GM21723 (cell line): Measurements from ENCODE around the gene NAALADL2.
"Not testable (repeated sequence)": the region's sequence is repeated elsewhere in the genome, so short reads cannot be mapped to it uniquely, and the experiment has no call there.

ENCODE experiments used
- ATAC-seq: cut with Tn5 transposase; IDR thresholded peaks from one replicate; pipeline ENCODE4 v1.9.1; 2021; ENCODE audit warnings: mild to moderate bottlenecking, moderate library complexity; ENCODE audit not compliant: unreplicated experiment

NAALADL2 gene

DNA sequence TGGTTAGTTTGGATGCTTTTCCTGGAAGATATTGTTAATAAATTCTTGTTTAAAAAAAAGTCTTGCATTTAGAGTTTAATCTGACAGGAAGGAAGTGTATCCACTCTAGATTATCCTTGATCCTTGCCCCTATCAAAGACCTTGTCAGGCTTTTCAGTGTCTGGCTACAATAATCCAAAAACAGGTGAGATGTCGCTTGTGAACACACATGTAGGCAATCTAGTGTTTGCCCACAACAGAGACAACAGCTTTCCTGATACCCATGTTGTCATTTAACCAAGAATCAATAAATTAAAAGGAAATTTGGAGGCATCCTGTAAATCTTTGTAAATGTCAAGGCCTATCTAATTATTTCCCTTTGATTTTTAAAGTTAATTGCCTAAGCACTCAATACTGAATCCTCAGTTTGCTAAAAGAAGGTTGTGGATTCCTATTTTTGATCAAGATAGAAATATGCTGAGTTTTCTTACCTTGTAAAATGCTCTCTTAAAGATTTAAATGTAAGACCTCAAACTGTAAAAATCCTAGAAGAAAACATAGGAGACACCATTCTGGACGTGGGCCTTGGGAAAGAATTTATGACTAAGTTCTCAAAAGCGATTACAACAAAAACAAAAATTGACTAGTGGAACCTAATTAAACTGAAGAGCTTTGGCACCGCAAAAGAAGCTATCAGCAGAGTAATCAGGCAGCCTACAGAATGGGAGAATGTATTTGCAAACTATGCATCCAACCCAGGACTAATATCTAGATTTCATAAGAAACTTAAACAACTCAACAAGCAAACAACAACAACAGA is 207.7 kb downstream of the NAALADL2 start:
- ATAC-seq = no peak

- no peak for ATAC-seq
These were observed 209.5 kb downstream of the NAALADL2 start for GRCh38 chr3:175068587-175068986.

DNA sequence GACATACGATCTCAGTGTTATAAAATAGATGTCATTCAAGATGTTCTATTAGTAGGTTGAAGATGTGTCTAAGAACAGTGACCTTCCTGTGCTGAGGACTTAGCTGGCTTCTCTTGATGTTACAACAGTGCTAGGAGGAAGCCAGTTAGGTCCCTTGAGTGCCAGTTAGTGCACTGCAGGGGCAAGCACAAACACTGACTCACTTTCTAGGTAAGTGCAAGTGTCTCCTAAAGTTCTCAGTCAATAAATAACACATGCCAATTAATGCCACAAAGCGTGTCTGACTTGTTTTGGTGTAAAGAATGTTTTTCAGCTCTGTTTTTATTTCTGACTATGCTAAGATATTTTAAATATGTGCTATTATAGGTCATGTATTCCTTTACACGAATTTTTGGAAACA is 211.8 kb downstream of the NAALADL2 start:
- no peak for ATAC-seq

DNA sequence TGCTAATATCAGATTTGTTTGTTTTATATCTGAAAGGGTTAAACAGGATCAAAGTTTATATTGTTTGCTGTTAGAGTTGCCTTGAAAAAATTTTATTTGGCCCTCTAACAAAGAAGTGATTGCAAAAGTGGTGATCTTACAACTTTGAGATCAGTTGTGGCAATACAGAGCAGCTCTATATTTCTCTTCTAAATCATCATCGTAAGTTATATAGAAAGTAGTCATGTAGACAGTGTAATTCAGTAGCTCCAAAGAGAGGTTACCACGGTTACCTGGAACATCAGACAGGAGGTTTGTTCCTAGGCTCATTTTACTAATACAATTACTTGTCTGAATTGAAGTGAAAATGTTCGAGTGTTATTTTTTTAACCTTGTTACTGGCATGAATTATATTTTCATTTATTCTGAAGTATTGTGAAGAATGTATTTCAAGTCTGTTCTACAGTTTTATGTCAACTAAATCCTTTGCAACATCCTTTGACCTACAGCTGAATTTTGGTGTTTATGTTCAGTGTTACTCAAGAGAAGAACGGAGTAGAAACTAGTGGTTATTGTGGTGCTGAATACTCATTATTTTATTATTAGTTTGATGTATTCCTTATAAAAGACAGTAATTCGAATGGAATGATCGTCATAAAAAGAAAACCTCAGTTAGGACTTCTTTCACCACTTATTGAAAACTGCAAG is 214.2 kb downstream of the NAALADL2 start:
- ATAC-seq = no peak

- no peak for ATAC-seq
These were observed 216.1 kb downstream of the NAALADL2 start for GRCh38 chr3:175075269-175075668.

DNA sequence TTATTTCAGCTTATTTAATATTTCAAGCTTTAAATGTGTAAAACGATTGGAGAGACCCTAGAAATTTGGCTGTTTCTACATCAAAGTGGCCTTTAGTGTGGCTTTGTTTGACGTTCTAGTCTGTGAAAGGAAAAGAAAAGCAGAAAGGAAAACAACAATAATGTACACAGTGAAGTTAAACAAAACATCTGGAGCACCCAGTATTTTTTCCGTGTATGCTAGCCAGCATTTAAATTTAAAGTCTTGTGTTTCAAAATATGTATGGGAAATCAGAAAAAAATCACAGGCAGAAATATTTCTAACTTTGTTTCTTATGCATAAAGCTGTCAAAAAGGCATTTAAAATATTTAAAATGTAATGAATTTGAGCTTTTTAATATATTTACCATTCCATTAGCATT is 218.1 kb downstream of the NAALADL2 start:
- no peak for ATAC-seq

GRCh38 chr3:175082631-175083030 is 223.5 kb downstream of the NAALADL2 start:
- ATAC-seq = no peak

DNA sequence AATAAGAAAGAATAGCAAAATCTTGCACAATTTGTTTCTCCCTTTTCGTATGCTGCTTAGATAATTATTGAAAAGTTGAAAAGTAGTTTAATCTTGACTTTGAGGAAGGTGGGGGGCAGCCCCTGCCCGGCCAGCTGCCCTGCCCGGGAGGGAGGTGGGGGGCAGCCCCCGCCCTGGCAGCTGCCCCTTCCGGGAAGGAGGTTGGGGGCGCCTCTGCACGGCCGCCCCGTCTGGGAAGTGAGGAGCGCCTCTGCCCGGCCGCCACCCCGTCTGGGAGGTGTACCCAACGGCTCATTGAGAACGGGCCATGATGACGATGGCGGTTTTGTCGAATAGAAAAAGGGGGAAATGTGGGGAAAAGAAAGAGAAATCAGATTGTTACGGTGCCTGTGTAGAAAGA is 228.0 kb downstream of the NAALADL2 start:
- not testable (repeated sequence) for ATAC-seq

DNA sequence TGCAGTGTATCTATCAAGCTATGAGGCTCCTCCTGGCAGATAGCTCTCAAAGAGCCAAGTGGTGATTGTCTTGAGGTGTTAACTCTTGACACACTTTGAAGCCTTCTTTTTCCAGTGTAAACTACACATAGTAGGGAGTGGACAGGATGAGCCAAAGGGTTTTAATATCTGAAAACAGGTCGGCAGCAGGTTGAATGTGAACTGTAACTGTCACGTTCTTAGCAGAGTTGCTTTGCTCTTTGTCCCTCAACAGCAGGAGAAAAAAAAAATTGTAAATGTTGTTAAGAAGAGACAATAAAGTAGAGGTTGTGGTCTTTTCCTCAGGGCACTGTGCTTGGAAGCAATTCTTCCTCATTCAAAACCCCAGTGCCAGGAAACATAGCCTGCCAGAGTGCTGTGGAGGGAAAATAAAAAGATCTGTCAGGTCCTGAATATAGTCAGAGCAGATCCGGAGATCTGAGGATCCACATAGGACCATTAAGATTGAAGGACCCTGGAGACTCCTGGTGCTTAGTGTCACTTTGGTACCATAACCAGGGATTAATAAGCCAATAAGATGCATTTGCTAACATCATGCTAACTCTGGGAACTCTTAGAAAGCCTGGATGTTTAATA is 229.7 kb downstream of the NAALADL2 start:
- ATAC-seq = no peak

- no peak for ATAC-seq
These were observed 232.4 kb downstream of the NAALADL2 start for GRCh38 chr3:175091426-175092114.

DNA sequence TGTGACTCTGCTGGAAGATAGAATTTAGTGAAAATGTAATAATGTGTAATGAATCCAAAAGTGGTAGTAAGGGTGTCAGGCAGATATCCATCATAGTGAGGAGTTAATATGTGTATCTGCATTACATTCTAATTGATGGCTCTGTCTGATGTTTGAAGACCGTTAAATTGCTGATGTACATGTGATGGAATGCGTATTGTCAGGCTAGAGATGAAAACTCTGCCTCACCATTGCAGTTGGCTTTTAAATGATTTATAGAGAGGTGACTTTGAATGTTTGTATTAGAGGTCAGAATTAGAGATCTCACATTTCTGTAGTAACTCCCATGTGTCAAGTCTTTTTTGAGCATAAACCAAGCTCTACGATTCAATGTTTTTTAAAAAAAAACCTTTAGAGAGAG is 234.6 kb downstream of the NAALADL2 start:
- ATAC-seq = no peak

- no peak for ATAC-seq
These were observed 235.2 kb downstream of the NAALADL2 start for GRCh38 chr3:175094344-175094743.

DNA sequence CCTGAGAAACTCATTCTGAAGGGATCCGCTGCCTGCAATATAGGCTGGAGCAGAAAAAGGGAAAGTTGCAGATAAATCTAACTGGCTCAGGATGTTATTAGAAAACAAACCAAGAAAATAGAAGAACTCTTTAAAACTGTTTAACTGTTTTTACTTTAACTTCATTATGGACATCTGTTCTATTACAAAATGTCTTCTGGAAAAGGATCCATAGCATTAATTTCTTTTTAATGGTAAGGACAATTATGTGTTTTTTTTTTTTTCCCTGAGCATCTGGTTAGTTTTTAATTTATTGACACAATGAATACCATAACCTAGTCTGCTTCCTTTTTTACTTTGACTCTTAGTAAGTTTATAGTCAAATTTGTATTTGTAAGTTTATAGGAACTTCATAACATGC is 239.5 kb downstream of the NAALADL2 start:
- no peak for ATAC-seq

DNA sequence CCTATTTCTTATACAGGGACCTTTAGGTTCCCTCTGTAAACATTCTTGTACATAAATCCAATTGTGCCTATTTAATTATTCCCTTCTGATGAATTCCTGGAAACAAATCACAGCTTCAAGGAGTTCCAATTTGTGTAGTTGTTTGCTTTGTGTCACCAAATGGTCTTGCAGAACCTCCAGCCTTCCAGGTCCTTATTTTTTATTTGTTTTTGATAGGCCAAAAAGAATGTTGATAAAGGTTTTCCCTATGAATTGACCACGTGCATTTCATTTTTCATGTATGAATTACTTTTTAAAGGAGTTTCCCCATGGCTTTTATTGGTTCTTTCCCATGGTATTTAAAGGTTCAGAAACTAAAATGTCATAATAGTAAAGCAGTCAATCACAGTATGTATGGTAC is 243.0 kb downstream of the NAALADL2 start:
- ATAC-seq = no peak

DNA sequence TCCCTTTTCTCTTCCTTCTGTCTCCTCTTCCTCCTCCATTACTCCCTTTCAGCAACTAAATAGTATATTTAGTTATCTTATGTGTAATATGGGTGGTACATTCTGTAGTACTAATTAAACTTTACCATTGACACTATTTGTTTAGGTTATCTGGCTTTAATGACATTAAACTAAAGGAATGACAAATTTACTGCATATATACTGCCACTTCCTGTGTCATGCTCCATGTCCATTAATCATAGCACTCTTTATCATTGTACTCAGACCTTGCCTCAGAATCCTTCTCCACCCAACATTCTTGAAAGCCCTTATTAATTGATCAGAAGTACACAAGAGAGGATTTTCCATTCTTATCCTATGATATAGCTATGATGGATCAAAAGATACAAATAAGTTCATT is 244.2 kb downstream of the NAALADL2 start:
- no peak for ATAC-seq

GRCh38 chr3:175105066-175105465 is 245.9 kb downstream of the NAALADL2 start:
- no peak for ATAC-seq

GRCh38 chr3:175107231-175107630 is 248.1 kb downstream of the NAALADL2 start:
- no peak for ATAC-seq

- no peak for ATAC-seq
These were observed 248.9 kb downstream of the NAALADL2 start for GRCh38 chr3:175107995-175108394.

DNA sequence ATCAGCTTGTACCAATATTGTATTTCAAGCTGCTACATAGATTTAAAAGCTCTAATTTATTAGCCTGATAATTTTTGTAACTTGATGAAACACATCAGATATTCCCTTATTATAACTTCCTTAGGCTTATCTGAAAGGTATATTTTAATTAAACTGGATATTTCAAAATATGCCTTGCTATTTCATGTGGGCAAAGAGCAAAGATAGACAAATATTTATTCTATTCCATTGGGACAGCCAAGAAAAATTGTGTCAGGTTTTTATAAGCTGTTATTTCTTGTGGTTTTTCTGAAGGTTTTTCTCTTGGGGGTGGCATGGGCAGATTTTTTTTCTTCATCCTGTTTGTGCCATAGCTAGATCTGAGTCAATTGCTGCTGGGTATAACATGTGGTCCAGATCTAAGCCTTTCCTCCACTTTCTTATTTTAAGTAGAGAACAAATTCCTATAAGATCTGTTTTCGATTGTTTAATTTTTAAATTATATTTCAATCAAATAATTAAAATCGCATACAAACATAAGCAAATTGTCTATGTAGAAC is 249.5 kb downstream of the NAALADL2 start:
- ATAC-seq = no peak

DNA sequence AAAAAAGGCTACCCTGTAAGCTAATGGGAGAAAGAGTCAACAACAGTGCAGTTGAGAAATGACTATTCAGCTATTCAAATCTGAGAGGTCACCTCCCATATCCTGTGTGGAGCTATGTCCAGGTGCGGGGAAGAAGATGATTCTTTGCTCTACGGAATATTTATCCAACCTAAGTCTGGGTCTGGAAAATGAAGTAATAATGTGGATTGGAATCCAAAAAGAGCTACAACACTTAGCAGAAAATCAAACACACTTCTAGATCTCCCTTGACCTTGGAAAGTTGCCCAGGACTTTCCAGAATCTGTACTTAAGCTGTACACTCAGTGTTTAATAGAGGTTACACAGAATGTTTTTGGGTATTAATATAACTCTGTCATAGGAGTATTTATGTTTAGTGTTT is 251.9 kb downstream of the NAALADL2 start:
- no peak for ATAC-seq

DNA sequence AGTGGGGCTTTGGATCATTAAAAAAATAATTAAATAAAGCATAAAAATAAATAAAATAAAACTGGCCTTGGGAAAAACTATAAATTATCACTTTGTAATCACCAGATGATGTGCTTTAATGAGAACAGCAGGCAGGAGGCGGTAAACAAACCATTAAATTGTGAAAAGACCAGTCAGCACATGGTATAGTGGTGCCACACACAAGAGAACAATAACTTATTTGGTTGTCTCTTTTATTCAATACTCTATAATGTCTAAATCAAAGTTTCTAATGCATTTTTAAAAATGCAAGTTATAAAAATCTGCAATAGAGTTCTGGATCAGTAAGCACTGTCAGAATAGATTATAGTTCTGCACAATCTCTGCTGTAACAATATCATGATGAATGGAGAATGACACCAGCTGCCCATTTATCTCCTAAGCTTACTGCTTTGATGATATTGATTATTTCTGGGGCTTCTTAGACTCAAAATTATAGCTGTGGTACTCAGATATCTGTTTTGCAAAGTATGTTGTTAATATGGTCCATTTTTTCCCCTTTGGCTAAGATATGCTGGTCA is 259.3 kb downstream of the NAALADL2 start:
- ATAC-seq = no peak
